Measurements from ENCODE around the gene CDH23.

The CDH23 gene

DNA sequence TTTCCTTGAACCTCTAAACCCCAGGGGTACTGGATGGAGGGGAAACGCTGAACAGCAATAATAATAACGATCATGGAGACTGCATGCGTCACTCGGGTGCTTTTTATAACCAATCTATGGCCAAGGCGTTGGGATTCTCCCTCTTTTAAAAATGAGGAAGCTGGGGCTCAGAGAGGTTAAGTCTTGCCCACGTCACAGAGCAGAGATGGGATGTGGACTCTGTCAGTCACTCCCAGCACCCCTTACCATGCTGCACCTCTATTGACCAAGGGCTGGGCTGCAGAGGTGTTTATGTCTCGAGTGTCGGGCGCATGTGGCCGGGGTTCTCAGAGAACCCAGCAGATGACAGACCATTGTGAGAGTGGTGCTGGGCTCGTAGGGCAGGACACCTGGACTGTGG is 129.9 kb downstream of the CDH23 start:
- DNase-seq (ENCODE audit: low read depth) = no peak
- H3K4me3 ChIP-seq (ENCODE audit: low read depth, low read length) = no peak overlapping the region
- TF ChIP-seq CTCF (IDR thresholded peaks at IDR 0.05; ENCODE audit: control insufficient read depth, extremely low read depth, insufficient read depth) = no peak

- H3K4me3 ChIP-seq (ENCODE audit: low read depth, low read length) = no peak overlapping the region
- no peak for TF ChIP-seq CTCF (IDR thresholded peaks at IDR 0.05; ENCODE audit: control insufficient read depth, extremely low read depth, insufficient read depth)
- no peak for DNase-seq (ENCODE audit: low read depth)
These were observed 130.4 kb downstream of the CDH23 start for GRCh38 chr10:71527135-71527534.

DNA sequence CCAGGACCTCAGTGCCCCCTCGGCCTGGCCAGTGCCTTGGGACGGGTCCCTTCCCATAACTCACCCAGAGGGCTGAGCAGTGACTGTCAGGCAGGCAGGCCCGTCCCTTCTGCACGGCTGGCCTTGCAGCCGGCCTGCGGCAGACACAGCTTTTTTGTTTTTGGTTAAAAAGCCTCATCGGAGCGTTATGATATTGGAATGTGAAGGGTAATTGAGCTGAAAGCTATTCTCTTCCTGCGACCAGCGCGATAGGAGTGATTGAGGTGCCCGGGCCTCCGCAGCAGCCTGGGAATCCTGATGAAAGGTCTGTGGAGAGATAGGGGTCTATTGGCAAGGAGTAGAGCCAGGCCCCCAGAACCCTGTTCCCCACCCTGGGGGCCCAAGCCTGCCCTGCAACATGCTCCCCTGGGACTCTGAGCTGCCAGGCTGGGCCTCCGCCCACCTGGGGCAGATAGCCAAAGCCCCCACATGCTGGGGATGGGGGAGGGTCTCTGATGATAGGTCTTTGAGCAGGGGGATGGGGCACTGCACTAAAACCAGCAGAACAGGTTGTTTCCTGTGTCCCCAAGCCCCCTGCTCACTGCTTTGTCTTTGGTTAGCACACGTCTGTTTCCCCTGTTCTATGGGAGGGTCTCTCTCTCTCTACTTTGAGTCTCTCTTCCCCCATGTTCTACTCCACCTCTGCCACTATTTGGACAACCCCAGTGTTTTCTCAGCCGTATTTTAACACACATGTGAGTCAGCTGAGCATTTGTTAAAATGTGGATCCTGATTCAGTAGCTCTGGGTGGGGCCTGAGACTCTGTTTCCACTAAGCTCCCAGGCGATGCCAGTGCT is 131.9 kb downstream of the CDH23 start:
- DNase-seq (ENCODE audit: low read depth) = no peak
- no peak for TF ChIP-seq CTCF (IDR thresholded peaks at IDR 0.05; ENCODE audit: control insufficient read depth, extremely low read depth, insufficient read depth)
- H3K4me3 ChIP-seq (ENCODE audit: low read depth, low read length) = no peak overlapping the region

GRCh38 chr10:71529207-71529827 is 132.6 kb downstream of the CDH23 start:
- no peak for TF ChIP-seq CTCF (IDR thresholded peaks at IDR 0.05; ENCODE audit: control insufficient read depth, extremely low read depth, insufficient read depth)
- no peak overlapping the region for H3K4me3 ChIP-seq (ENCODE audit: low read depth, low read length)
- DNase-seq (ENCODE audit: low read depth) = no peak

- no peak overlapping the region for H3K4me3 ChIP-seq (ENCODE audit: low read depth, low read length)
- no peak for DNase-seq (ENCODE audit: low read depth)
- TF ChIP-seq CTCF (IDR thresholded peaks at IDR 0.05; ENCODE audit: control insufficient read depth, extremely low read depth, insufficient read depth) = no peak
These were observed 134.1 kb downstream of the CDH23 start for GRCh38 chr10:71530781-71531180.

GRCh38 chr10:71531485-71532446 is 135.0 kb downstream of the CDH23 start:
- no peak overlapping the region for H3K4me3 ChIP-seq (ENCODE audit: low read depth, low read length)
- no peak for TF ChIP-seq CTCF (IDR thresholded peaks at IDR 0.05; ENCODE audit: control insufficient read depth, extremely low read depth, insufficient read depth)
- no peak for DNase-seq (ENCODE audit: low read depth)
